Cerebellar nuclear complex (tissue), 1 donor: ENCODE results near the gene HGFAC.

ENCODE experiments used
- DNase-seq, 2 experiments: peaks; one replicate each; lab custom pipeline; 2025; lab: John Stamatoyannopoulos, UW

HGFAC gene

GRCh38 chr4:3462790-3463415 lies 21.1 kb downstream of the HGFAC start, which contains the start of gene DOK7:
TSS of gene DOK7 (plus strand) at chr4:3463306. CDS start at chr4:3463376, 70 bp downstream.
- no peak for DNase-seq

- no peak for DNase-seq
Measured at GRCh38 chr4:3463556-3464348, 22.0 kb downstream of the HGFAC start.

GRCh38 chr4:3464349-3464905 lies 22.7 kb downstream of the HGFAC start:
- no peak for DNase-seq

- DNase-seq: no peak
Measured at GRCh38 chr4:3464911-3465697, 23.3 kb downstream of the HGFAC start.

DNA sequence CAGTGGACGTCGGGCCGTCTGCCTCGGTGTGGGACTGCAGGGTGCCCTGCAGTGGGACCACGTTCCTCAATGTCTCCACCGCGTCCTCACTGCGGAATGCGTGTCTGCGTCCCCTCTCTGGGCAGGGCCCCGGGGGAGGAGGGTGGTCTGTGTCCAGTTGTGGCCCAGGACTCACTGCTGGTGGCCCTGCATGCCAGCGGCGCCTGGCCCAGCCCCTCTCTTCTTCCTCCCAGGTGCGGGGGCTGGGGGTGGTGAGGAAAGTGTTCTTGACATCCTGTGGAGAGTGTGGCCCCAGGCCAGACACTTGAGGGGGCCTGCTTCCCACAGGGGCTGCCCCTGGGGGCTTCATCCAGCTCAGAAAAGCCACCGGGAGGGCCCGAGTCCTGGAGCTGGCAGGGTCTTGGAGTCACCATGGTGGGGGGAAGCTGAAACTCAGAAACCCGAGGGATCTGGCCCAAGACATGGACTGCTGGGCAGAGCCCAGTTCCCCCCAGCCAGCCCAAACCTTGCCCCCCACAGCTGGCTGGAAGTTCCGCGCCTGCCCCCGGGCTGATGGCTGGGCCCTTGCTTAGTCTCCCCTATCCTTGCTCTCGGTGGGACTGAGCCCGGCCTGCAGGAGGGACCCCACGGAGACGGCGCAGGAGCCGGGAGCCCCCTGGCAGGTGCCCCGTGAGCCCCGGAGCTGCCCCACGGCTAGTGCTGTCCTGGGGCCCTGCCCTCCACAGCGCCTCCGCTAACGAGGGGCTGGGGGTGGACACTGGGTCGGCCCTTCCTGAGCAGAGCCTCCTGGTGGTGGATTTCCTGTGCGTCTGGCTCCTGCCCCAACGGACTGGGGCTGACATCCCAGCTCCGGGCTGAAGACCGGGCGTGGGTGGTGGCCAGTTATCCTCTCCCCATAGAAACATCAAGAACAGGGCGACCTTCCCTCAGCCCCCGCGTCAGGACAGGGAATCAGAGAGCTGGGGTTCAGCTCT lies 24.2 kb downstream of the HGFAC start:
- DNase-seq: no peak

GRCh38 chr4:3466691-3467600 lies 25.2 kb downstream of the HGFAC start:
- no peak for DNase-seq

DNA sequence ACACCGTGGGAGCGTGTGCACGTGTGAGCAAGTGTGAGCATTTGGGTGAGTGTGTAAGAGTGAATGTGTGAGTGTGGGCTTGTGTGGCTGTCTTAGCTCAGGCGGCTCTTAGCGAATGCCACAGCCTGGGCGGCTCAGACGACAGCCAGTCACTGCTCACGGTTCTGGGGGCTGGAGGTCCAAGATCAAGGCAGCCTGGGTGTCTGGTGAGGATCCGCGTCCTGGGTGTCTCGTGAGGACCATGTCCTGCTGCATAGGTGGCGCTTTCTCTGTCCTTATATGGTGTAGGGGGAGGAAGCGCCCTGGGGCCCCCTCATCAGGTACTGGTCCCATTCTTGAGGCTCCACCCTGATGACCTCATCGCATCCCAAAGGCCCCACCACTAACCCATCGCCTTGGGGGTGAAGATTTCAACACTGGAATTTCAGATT lies 25.8 kb downstream of the HGFAC start:
- no peak for DNase-seq

DNA sequence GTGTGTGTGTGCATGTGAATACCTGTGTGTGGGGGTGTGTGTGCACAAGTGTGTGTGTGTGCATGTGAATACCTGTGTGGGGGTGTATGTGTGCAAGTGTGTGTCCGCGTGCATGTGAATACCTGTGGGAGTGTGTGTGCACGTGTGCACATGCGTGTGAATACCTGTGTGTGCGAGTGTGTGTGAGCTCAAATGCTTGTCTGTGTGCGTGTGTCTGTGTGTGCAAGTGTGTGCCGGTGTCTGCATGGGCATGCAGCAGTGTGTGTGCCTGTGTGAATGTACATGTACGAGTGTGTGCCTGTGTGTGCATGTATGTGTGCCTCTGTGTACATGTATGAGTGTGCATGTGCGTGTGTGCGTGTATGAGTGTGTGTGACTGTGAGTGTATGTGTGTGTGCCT lies 26.4 kb downstream of the HGFAC start:
- DNase-seq: no peak

GRCh38 chr4:3468804-3469203 lies 27.0 kb downstream of the HGFAC start:
- no peak for DNase-seq

DNA sequence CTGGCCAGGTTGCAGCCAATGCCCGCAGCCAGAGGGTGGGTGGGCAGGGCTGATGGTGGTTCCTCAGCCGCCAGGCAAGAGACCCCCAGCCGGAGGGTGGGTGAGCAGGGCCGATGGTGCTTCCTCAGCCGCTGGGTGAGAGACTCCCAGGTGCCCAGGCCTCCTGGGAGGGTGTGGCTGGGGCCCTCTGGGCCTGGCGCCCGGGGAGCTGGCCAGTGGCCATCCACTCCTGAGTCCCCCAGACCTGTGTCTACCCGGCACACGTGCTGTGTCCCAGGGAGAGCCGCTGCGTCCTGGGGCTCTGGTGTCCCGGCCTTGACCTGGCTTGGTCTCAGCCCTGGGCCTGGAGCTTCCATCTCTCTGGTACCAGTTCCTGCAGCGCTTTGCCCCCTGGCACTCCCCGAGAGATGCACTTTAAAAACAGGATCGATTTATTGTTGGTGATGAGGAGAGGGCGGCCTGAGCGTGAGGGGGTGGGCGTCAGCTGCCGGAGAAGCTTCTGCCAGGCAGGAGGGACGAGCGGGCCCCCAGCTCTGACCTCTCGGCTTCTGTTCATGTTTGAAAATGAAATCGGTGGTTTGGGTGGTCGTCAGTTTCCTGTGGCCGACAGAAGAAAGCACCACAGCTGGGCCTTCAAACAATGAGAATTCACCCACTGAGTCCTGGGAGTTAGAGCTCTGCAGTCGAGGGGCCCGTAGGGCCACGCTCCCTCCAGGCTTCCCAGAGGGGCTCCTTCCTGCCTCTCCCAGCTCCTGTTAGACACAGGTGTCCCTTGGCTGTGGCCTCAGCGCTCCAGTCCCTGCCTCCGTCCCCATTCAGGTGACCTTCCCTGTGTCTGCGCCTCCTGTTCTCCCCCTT lies 27.8 kb downstream of the HGFAC start:
- DNase-seq: no peak

DNA sequence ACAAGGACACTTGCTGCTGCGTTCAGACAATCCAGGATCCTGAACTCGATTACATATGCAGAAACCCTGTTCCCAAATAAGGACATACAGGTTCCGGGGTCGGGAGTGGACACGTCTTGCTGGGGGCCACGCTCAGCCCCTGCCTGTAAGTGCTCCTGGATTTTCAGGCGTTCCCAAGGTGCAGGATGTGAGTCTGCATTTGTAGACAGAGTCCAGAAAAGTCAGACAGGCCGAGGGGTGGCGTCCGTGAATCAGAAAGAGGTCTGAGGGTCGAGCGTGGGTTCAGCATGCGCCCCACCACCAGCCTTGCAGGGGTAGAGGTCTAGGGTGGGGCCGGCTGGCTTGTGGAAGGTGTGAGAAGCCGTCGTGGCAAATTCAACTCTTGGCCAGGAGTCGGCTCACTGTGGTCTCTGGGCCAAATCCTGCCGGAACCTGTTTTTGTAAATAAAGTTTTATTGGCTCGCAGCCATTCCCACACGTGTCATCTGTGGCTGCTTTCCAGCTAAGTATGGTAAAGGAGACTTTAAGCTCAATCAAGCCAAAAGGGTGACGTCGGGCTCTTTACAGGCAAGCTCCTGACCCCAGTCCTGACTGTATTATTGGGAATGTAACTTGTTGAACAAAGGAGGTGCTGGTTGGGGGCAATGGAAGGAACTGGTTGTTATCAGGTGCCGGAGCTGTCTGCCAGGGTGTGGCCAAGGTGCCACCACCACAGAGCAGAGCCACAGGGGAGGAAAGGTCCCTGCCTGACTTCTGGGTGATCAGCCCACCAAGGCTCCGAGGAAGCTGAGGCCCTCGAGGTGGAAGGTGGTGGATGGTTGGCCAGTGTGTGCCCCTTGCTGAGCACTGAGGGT lies 28.7 kb downstream of the HGFAC start:
- DNase-seq: no peak

DNA sequence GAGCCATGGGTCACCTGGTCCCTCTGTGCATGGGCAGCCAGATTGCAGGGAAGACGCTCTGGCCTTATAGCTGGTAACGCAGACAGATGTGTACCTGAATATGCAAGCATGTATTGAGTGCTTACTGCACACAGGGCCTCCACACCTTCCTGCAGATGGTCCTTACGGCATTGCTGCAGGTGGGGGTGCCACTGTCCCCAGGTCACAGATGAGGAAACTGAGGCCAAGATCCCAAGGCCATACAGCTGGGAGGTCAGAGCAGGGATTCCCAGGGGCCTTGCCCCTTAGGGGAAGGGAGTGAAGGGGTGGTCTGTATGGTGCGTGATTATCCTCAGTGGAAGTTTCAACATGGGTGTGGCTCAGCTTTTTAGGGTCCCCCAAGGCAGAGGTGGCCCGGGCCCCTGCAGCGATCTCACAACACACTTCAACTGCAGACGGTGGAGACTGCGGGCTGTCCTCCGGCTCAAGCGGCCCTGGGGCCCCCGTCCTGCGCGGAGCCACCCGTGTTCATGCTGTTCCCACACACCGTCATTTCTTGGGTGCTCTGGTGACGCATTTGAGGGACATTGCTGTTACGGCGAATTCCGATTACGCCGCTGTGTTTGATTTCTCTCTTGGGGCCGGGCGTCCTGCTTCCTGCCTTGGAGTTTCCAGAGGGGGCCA lies 29.5 kb downstream of the HGFAC start:
- no peak for DNase-seq

DNA sequence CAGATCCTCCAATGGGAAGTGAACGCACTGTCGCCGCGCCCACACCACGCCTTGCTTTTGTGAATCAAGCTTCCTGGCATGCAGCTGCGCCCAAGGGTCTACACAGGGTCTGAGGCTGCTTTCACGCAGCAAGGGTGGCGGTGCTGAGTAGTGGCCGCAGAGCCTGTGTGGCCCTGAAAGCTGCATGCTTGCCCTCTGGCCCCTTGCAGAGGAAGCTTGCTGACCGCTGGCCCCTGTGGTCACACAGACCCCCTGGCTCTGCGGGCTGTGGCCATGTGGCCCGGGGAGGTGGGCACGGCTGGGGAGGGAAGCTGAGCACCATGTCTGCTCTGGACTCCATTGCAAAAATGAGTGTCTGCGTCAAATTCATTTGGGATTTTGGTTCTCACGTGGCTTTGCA lies 30.1 kb downstream of the HGFAC start:
- no peak for DNase-seq

- no peak for DNase-seq
Measured at GRCh38 chr4:3472411-3473141, 30.8 kb downstream of the HGFAC start.

GRCh38 chr4:3473181-3473950 lies 31.6 kb downstream of the HGFAC start:
- DNase-seq: no peak
